Heart right ventricle (tissue), 16 donors: ENCODE data around the gene GMDS. TPM values are rescaled to one million over a fixed set of nuclear protein-coding genes. Genes with fewer than 3 reads are reported as not detected.

ENCODE experiments used
- ATAC-seq, 8 donors: fragments of 200-7000 bp; cut with Tn5 transposase; one replicate each; pipeline ENCODE4 v1.9.1; 2020; ENCODE audit warnings: mild to moderate bottlenecking in 8 of 8, moderate library complexity in 8 of 8, moderate number of reproducible peaks in 1 of 8
- DNase-seq, 2 donors: peaks; one replicate each; pipeline ENCODE4 v3.0.0-alpha.2; 2020
- H3K27ac ChIP-seq, 10 donors: fragments of 200-600 bp; sonication (generic) in 2 of 10; one replicate each; pipeline versions ENCODE4 v1.5.0 to v1.8.0; 2020 to 2022; ENCODE audit warnings: mild to moderate bottlenecking in 3 of 10
- H3K27me3 ChIP-seq, 7 donors: fragments of 200-600 bp; one replicate each; pipeline ENCODE4 v1.8.0; 2021 to 2022; ENCODE audit warnings: mild to moderate bottlenecking in 2 of 7
- H3K36me3 ChIP-seq, 9 donors: fragments of 200-600 bp; sonication (generic) in 1 of 9; one replicate each; pipeline versions ENCODE4 v1.5.0 to v1.8.0; 2020 to 2022; ENCODE audit warnings: mild to moderate bottlenecking in 2 of 9
- H3K4me1 ChIP-seq, 9 donors: fragments of 200-600 bp; sonication (generic) in 1 of 9; one replicate each; pipeline versions ENCODE4 v1.5.0 to v1.8.0; 2020 to 2022; ENCODE audit warnings: mild to moderate bottlenecking in 4 of 9
- H3K4me3 ChIP-seq, 10 donors: fragments of 200-600 bp; sonication (generic) in 2 of 10; one replicate each; pipeline versions ENCODE4 v1.5.0 to v1.8.0; 2020 to 2022; ENCODE audit warnings: mild to moderate bottlenecking in 7 of 10, moderate library complexity in 2 of 10
- H3K9me3 ChIP-seq, 11 donors: fragments of 200-600 bp in 10 of 11; sonication (generic) in 2 of 11; one replicate each; pipeline versions ENCODE4 v1.5.0 to v1.8.0; 2013 to 2022; ENCODE audit warnings: mild to moderate bottlenecking in 2 of 11, control low read depth in 1 of 11, moderate library complexity in 1 of 11
- WGBS, 2 donors: extraction: QIAGEN DNeasy Blood & Tissue Kit; methylation state at CpG; one replicate each; pipeline ENCODE4 v1.1.7; 2013; ENCODE audit warnings: inconsistent platforms in 1 of 2; 5-methylcytosine and 5-hydroxymethylcytosine counted together
- intact Hi-C, 10 donors: fragments of 100-400 bp; cut with DNase I; formaldehyde crosslinking; loops; one replicate each; pipeline versions ENCODE4 v1.11.1 to v1.14.2; 2022
- polyA plus RNA-seq, 2 donors: library from polyadenylated mRNA; stranded (reverse); fragments of 200-250 nt; gene quantifications; one replicate each; pipeline ENCODE4 v1.2.3, GENCODE V29; 2013
- total RNA-seq, 10 donors: library from RNA; stranded (reverse); fragmentation: NEBNext Ultra II Directional in 3 of 10; extraction: Animal tissue kit (Norgen Biotek cat#: 25700) in 3 of 10; gene quantifications; one replicate each; pipeline versions ENCODE4 v1.2.1 to v1.2.4, GENCODE V29; 2021 to 2023
- TF ChIP-seq, protein P1 (sequence below), 9 donors: fragments of 200-600 bp; sonication (generic) in 2 of 9; IDR thresholded peaks; one replicate each; pipeline versions ENCODE4 v1.5.0 to v1.8.0; 2021 to 2022; ENCODE audit warnings: antibody characterized with exemption in 9 of 9, mild to moderate bottlenecking in 5 of 9, moderate library complexity in 1 of 9
- donor health status: Arrhythmogenic right ventricular cardiomyopathy.
- donor health status: ischemic (EF 13 %, LVEDD 7.1; RV severe dilation, severe dysfunction).
- donor health status: healthy with polysubstance abuse.
- donor health status: DM: no; HTN: yes; CAD: no.
- donor health status: DM: no; HTN: no; CAD: no.
- donor health status: ischemic (EF 25% LVEDD 6.9; RV normal size, moderate dysfunction).
- donor health status: ischemic (EF 25% LVEDD 5.7; RV mildly dilated, moderate dysfunction).
- donor health status: healthy.
- donor health status: DM: yes; HTN: yes; CAD: no.
- donor health status: Ischemic cardiomyopathy.
- donor health status: ischemic (EF 35%, LVEDD 5.7; RV mildly dilated, moderate dysfunction).
- donor health status: nonischemic (EF 11% LVEDD 7.7; RV severe dilation, severe dysfunction).
- donor health status: DM: yes; HTN: yes; CAD: no.
- donor health status: PGD.
- donor health status: ischemic (EF 29% LVEDD 5.4; RV normal size, mild dysfunction).
- donor health status: nonischemic (EF 23%, LVEDD 6.1; RV moderate dilation, normal function).

GMDS gene
- total and polyA plus RNA-seq, 12 donors = 5.0 to 10.6 (median 6.9) TPM

DNA sequence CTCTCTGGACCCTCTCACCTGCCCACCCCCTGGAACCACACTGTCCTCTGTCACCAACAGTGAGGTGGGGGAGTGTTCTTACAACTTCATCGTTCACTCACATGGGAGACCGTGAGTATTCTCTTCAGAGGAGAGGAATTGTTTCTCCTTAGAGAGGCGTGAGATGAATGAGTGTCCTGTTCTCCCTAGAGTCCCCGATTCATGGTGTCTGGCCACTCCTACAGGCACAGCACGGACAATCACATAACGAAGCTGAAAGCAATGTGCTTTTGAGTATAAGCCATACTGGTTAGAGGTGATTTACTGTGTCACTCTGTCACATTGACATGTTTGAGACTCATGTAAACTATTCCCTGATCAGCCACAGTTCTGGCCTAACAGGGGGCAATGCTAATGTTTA lies 581.1 kb downstream of the GMDS start:
- no peak for ATAC-seq
- peaks cover 0 to 8% (median 0%) of the 10 kb centered on the region in 9 donors for H3K4me1 ChIP-seq
- no peak for DNase-seq
- H3K9me3 ChIP-seq = no peaks in the 10 kb centered on the region
- no peak overlapping the region for H3K27ac ChIP-seq
- 71 to 83% methylated on average over 6 of the region's 6 CpGs for WGBS, 2 donors
- TF ChIP-seq, protein P1, sequence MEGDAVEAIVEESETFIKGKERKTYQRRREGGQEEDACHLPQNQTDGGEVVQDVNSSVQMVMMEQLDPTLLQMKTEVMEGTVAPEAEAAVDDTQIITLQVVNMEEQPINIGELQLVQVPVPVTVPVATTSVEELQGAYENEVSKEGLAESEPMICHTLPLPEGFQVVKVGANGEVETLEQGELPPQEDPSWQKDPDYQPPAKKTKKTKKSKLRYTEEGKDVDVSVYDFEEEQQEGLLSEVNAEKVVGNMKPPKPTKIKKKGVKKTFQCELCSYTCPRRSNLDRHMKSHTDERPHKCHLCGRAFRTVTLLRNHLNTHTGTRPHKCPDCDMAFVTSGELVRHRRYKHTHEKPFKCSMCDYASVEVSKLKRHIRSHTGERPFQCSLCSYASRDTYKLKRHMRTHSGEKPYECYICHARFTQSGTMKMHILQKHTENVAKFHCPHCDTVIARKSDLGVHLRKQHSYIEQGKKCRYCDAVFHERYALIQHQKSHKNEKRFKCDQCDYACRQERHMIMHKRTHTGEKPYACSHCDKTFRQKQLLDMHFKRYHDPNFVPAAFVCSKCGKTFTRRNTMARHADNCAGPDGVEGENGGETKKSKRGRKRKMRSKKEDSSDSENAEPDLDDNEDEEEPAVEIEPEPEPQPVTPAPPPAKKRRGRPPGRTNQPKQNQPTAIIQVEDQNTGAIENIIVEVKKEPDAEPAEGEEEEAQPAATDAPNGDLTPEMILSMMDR (IDR thresholded peaks at IDR 0.05) = no peak
- no peaks in the 10 kb centered on the region for H3K36me3 ChIP-seq
- H3K4me3 ChIP-seq = no peak overlapping the region
- no peaks in the 10 kb centered on the region for H3K27me3 ChIP-seq
- intact Hi-C loops = no loop called here

- peaks cover 0 to 8% (median 0%) of the 10 kb centered on the region in 9 donors for H3K4me1 ChIP-seq
- H3K9me3 ChIP-seq = no peaks in the 10 kb centered on the region
- H3K27ac ChIP-seq = no peak overlapping the region
- intact Hi-C loops = no loop called here
- TF ChIP-seq, protein P1 (IDR thresholded peaks at IDR 0.05) = no peak
- H3K36me3 ChIP-seq = no peaks in the 10 kb centered on the region
- no peak overlapping the region for H3K4me3 ChIP-seq
- 96 to 97% methylated on average over 5 of the region's 5 CpGs for WGBS, 2 donors
- DNase-seq (no peak), ATAC-seq (no peak)
- no peaks in the 10 kb centered on the region for H3K27me3 ChIP-seq
Observed at GRCh38 chr6:1663511-1663910, 581.9 kb downstream of the GMDS start.

- TF ChIP-seq, protein P1 (IDR thresholded peaks at IDR 0.05) = no peak
- ATAC-seq (no peak), DNase-seq (no peak)
- H3K9me3 ChIP-seq = no peaks in the 10 kb centered on the region
- no peak overlapping the region for H3K4me3 ChIP-seq
- no peaks in the 10 kb centered on the region for H3K27me3 ChIP-seq
- intact Hi-C loops = no loop called here
- H3K36me3 ChIP-seq = no peaks in the 10 kb centered on the region
- H3K27ac ChIP-seq = no peak overlapping the region
- H3K4me1 ChIP-seq = peaks cover 0 to 8% (median 0%) of the 10 kb centered on the region in 9 donors
Observed at GRCh38 chr6:1662534-1662933, 582.9 kb downstream of the GMDS start.

GRCh38 chr6:1659816-1660215 lies 585.6 kb downstream of the GMDS start:
- no peak for ATAC-seq
- H3K27ac ChIP-seq = no peak overlapping the region
- no peak for DNase-seq
- peaks cover 0 to 8% (median 0%) of the 10 kb centered on the region in 9 donors for H3K4me1 ChIP-seq
- H3K4me3 ChIP-seq = no peak overlapping the region
- H3K36me3 ChIP-seq = no peaks in the 10 kb centered on the region
- H3K9me3 ChIP-seq = no peaks in the 10 kb centered on the region
- intact Hi-C loops = no loop called here
- H3K27me3 ChIP-seq = no peaks in the 10 kb centered on the region
- 88 to 93% methylated on average over 7 of the region's 7 CpGs for WGBS, 2 donors
- TF ChIP-seq, protein P1 (IDR thresholded peaks at IDR 0.05) = no peak
